ENCODE measurements around the gene CRHBP.
"Not testable (repeated sequence)": the region's sequence is repeated elsewhere in the genome, so short reads cannot be mapped to it uniquely, and the experiment has no call there.

Gene CRHBP

DNA sequence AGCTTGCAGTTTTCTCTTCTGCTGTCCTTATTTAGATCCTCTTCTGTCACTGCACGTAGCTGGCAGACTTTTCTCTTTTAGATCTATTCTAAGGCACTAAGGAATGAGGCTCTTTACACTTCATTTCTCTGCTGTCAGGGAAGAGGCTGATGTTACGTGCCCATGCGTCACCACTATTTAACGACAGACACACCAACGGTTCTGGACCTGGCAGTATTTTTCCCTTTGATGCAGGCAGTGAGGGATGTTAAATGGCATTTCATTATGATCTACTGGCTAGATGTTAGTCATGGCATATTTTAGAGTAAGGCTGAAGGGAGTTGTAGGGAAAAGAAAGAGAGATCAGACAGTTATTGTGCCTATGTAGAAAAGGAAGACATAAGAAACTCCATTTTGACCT lies 8.2 kb upstream of the CRHBP start:
- no peak overlapping the region for H3K4me3 ChIP-seq (ENCODE audit: low read depth, low read length)
- no peak for DNase-seq (ENCODE audit: low read depth)
- TF ChIP-seq, protein P1, sequence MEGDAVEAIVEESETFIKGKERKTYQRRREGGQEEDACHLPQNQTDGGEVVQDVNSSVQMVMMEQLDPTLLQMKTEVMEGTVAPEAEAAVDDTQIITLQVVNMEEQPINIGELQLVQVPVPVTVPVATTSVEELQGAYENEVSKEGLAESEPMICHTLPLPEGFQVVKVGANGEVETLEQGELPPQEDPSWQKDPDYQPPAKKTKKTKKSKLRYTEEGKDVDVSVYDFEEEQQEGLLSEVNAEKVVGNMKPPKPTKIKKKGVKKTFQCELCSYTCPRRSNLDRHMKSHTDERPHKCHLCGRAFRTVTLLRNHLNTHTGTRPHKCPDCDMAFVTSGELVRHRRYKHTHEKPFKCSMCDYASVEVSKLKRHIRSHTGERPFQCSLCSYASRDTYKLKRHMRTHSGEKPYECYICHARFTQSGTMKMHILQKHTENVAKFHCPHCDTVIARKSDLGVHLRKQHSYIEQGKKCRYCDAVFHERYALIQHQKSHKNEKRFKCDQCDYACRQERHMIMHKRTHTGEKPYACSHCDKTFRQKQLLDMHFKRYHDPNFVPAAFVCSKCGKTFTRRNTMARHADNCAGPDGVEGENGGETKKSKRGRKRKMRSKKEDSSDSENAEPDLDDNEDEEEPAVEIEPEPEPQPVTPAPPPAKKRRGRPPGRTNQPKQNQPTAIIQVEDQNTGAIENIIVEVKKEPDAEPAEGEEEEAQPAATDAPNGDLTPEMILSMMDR (IDR thresholded peaks at IDR 0.05; ENCODE audit: low read depth, low read length, missing control alignments), result no peak

DNA sequence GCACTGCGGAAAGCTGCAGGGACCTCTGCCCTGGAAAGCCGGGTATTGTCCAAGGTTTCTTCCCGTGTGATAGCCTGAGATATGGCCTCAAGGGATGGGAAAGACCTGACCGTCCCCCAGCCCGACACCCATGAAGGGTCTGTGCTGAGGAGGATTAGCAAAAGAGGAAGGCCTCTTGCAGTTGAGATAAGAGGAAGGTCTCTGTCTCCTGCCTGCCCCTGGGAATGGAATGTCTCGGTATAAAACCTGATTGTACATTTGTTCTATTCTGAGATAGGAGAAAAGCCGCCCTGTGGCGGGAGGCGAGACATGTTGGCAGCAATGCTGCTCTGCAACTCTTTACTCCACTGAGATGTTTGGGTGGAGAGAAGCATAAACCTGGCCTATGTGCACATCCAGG lies 7.6 kb upstream of the CRHBP start:
- DNase-seq (ENCODE audit: low read depth); H3K4me3 ChIP-seq (ENCODE audit: low read depth, low read length): not testable (repeated sequence)

DNA sequence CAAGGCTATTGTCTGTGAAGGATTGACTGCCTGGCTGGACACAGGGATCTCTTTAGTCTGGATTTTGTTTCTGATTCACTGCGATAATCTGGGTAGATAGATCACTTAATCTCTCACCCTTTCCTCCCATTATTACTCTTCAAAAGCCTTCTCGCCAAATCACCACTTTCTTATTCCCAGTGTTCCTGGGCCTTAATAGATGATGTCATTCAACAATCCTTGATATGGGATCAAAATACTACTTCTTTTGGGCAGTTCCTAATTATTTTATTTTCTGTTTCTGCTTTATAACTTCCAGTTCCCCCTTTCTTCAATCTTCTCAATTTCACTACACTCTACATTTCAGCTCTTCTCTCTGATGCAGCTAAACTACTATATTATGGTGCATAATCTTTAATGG lies 6.8 kb upstream of the CRHBP start:
- no peak for DNase-seq (ENCODE audit: low read depth)
- no peak overlapping the region for H3K4me3 ChIP-seq (ENCODE audit: low read depth, low read length)
- TF ChIP-seq, protein P1 (IDR thresholded peaks at IDR 0.05; ENCODE audit: low read depth, low read length, missing control alignments), result no peak

DNA sequence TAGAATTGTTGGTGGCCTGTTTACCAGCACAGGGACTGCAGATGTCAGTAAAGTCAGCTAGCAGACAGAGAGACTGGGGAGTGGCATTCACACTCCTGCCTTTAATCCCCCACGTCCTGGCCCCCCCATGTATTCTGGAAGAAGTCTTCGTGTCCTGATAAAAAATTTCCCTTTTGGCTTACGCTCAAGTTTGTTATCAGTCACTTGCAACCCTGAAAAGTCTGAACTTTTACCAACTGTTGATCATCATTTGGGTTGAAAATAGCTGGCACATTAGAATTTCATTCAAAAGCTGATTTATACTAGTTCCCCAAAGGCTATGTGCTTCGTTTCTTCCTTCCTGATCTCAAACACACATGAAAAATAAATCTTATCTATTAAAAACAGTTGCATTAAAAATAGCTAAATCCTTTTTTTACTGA lies 5.8 kb upstream of the CRHBP start:
- DNase-seq (ENCODE audit: low read depth), result no peak
- TF ChIP-seq, protein P1 (IDR thresholded peaks at IDR 0.05; ENCODE audit: low read depth, low read length, missing control alignments), result no peak
- H3K4me3 ChIP-seq (ENCODE audit: low read depth, low read length), result no peak overlapping the region

DNA sequence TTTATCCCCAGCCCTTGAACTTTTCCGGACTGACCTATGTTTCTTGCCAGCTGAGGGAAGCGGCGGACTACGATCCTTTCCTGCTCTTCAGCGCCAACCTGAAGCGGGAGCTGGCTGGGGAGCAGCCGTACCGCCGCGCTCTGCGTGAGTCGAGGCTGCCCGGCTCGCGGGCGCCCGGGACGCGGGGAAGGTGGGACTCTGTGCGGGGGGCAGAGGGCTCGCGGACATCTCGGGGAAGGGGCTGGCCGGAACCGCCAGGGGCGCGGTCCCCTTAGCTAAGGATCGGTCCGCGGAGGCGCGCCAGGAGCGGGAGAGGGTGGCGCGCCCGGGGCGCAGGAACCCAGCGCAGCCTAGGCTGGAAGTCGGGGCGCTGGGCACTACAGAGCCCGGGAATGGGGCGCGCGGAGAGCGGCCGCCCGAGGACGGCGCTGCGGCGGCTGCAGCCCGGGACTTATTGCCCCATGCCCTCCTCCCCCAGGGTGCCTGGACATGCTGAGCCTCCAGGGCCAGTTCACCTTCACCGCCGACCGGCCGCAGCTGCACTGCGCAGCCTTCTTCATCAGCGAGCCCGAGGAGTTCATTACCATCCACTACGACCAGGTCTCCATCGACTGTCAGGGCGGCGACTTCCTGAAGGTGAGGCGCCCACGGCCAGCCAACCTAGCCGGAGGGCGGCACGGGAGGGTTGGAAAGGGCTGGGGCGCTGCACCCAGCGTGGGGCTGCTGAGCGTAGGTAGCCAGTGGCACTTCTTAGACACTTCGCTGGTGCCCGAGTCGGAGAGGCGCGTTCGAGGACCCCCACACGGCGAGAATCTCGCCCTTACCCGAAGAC lies 922 bp downstream of the CRHBP start:
- TF ChIP-seq, protein P1 (IDR thresholded peaks at IDR 0.05; ENCODE audit: low read depth, low read length, missing control alignments), result no peak
- no peak for DNase-seq (ENCODE audit: low read depth)
- H3K4me3 ChIP-seq (ENCODE audit: low read depth, low read length), result no peak overlapping the region

DNA sequence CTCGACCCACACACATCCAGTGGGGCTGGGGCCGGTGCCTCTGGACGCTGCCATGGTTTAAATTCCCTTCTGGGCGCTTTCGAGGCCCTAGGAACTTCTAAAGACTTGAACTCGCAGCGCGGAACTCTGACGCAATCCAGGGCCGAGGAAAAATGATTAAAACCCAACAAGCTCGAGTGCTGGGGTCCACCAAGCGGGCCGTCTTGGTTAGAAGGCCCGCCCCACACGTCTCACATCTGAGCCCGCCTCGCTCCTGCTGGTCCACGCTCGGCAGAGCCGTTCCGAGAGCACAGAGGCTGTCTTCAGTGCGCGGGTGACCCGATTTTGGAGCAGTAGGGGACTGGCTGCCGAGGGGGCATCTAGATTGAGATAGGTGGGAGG lies 1.5 kb downstream of the CRHBP start:
- TF ChIP-seq, protein P1 (IDR thresholded peaks at IDR 0.05; ENCODE audit: low read depth, low read length, missing control alignments), result no peak
- no peak overlapping the region for H3K4me3 ChIP-seq (ENCODE audit: low read depth, low read length)

DNA sequence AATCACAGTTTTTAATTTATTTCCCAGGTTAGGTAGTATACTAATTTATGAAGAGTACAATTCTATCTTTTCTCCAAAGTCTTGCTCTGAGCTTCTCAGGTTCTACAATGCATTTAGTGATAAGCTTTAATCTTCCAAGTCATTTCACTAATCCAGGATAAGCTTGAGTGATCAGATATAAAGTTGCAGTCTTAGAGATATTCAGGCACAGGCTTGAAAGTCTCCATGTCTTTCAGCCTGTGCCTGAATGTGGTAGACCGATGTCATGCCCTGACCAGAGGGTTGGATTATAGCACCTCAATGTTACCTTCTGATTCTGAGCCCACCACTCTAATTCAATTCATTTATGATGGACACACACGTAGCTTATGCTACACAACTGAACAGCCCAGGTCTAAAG lies 3.2 kb downstream of the CRHBP start:
- no peak for DNase-seq (ENCODE audit: low read depth)
- no peak overlapping the region for H3K4me3 ChIP-seq (ENCODE audit: low read depth, low read length)
- TF ChIP-seq, protein P1 (IDR thresholded peaks at IDR 0.05; ENCODE audit: low read depth, low read length, missing control alignments), result no peak

More for the DNA sequence above, 1.5 kb downstream of the CRHBP start:
- DNase-seq (ENCODE audit: low read depth), result no peak

Data from GM12864 (cell line).